Psoas muscle (tissue), 8 donors: ENCODE measurements around the gene NME4. TPM values are rescaled to one million over a fixed set of nuclear protein-coding genes. Genes with fewer than 3 reads are reported as not detected.
"Not testable (repeated sequence)": the region's sequence is repeated elsewhere in the genome, so short reads cannot be mapped to it uniquely, and the experiment has no call there.

Experiments used
- ATAC-seq, 4 donors: fragments of 200-7000 bp; cut with Tn5 transposase; one replicate each; pipeline ENCODE4 v1.9.1; 2020; ENCODE audit warnings: moderate library complexity in 3 of 4, mild to moderate bottlenecking in 2 of 4
- DNase-seq, 2 donors: peaks; one replicate each; pipeline ENCODE4 v3.0.0-alpha.2; 2020
- H3K27ac ChIP-seq: fragments of 200-600 bp; one replicate; pipeline ENCODE4 v1.8.0; 2022
- H3K27me3 ChIP-seq, 3 donors: fragments of 200-600 bp in 1 of 3; one replicate each; pipeline versions ENCODE4 v1.6.1 to v1.8.0; 2013 to 2022; ENCODE audit warnings: low read length in 2 of 3, mild to moderate bottlenecking in 2 of 3, moderate library complexity in 1 of 3; ENCODE audit not compliant: insufficient read depth in 3 of 3
- H3K36me3 ChIP-seq, 2 donors: fragments of 200-600 bp in 1 of 2; one replicate each; pipeline versions ENCODE4 v1.6.1 to v1.8.0; 2013 to 2022; ENCODE audit warnings: low read depth in 1 of 2, mild to moderate bottlenecking in 1 of 2, moderate library complexity in 1 of 2; ENCODE audit not compliant: insufficient read depth in 1 of 2
- H3K4me1 ChIP-seq: fragments of 200-600 bp; one replicate; pipeline ENCODE4 v1.8.0; 2022
- H3K4me3 ChIP-seq: fragments of 200-600 bp; one replicate; pipeline ENCODE4 v1.8.0; 2022; ENCODE audit warnings: mild to moderate bottlenecking
- H3K9me3 ChIP-seq: fragments of 200-600 bp; one replicate; pipeline ENCODE4 v1.8.0; 2022
- CTCF ChIP-seq: fragments of 200-600 bp; IDR thresholded peaks from one replicate; pipeline ENCODE4 v1.8.0; 2022; ENCODE audit warnings: antibody characterized with exemption
- WGBS, 3 donors: extraction: QIAGEN DNeasy Blood & Tissue Kit; methylation state at CpG; one replicate each; pipeline versions ENCODE4 v1.1.6 to v1.1.7; 2013; 5-methylcytosine and 5-hydroxymethylcytosine counted together
- intact Hi-C, 2 donors: fragments of 100-400 bp; cut with DNase I; formaldehyde crosslinking; loops; one replicate each; pipeline versions ENCODE4 v1.11.0 to v1.14.2; 2022
- long read RNA-seq, 2 donors: library from polyadenylated mRNA; unstranded; transcript quantifications; one replicate each; pipeline ENCODE4 v2.0.0, GENCODE V29; 2021
- polyA plus RNA-seq, 3 donors: library from polyadenylated mRNA; stranded (reverse); fragments of 200-250 nt; gene quantifications; one replicate each; pipeline ENCODE4 v1.2.3, GENCODE V29; 2013
- total RNA-seq, 4 donors: library from RNA; stranded (reverse); fragmentation: NEBNext Ultra II Directional in 2 of 4; extraction: Animal tissue kit (Norgen Biotek cat#: 25700) in 2 of 4; gene quantifications; one replicate each; pipeline versions ENCODE4 v1.2.1 to v1.2.4, GENCODE V29; 2021 to 2023
- donor health status: healthy with polysubstance abuse.
- donor health status: DM: no; HTN: no; CAD: no; lungs with moderate emphysema.
- donor health status: Bipolar disorder and iron deficiency.
- donor health status: healthy.
- donor health status: DM: yes; HTN: yes; CAD: no.
- donor health status: DM: no; HTN: no; CAD: no.
- donor health status: DM: no; HTN: no; CAD: no.
- donor health status: DM: yes; HTN: yes; CAD: no.

NME4 gene
- total RNA-seq (10 to 100 TPM; 19.5 to 39.7 (median 29.6) TPM), polyA plus RNA-seq (10 to 100 TPM; 16.0 to 30.7 (median 22.7) TPM)
- long read RNA-seq, donor 1, transcript NME4-201 (5 exons, 995 nt) = major isoform, 8 of 19 reads
- long read RNA-seq, donor 1, partial matches to known transcripts = 6 of 19 reads
- long read RNA-seq, donor 1, other reads (novel, unspliced or antisense) = 1 of 19 reads
- long read RNA-seq, donor 2, partial matches to known transcripts = 1 of 10 reads
- long read RNA-seq, donor 2, other reads (novel, unspliced or antisense) = 2 of 10 reads

GRCh38 chr16:397135-397661 is at the start of gene NME4:
TSS of gene NME4 (plus strand) at chr16:397199. CDS start at chr16:397223, 24 bp downstream.
- Histone ChIP-seq H3K36me3 (peaks cover 0 to 3% of the 10 kb centered on the region in 2 donors), H3K27ac (peak within 1 kb of the TSS; percentile 73), H3K9me3 (no peaks in the 10 kb centered on the region), H3K4me1 (peaks cover 18% of the 10 kb centered on the region), H3K27me3 (no peaks in the 10 kb centered on the region), H3K4me3 (peak within 1 kb of the TSS; percentile 71)
- no peak for ATAC-seq
- no peak for TF ChIP-seq CTCF
- WGBS, 3 donors = 0 to 1% (median 1%) methylated on average over 27 to 72 of the region's 75 CpGs
- DNase-seq = no peak
- intact Hi-C loops = loop anchor here in 1 of 2 donors (5.0 kb wide), 1 partner anchor 130 kb away; the partner anchor contains the start of gene CAPN15

- no peaks in the 10 kb centered on the region for H3K27me3 ChIP-seq
- H3K4me1 ChIP-seq = peaks cover 7% of the 10 kb centered on the region
- H3K4me3 ChIP-seq = no peak overlapping the region
- intact Hi-C loops = no loop called here
- no peak for ATAC-seq
- H3K36me3 ChIP-seq = peaks cover 0 to 34% of the 10 kb centered on the region in 2 donors
- no peak for DNase-seq
- TF ChIP-seq CTCF = no peak
- no peaks in the 10 kb centered on the region for H3K9me3 ChIP-seq
- H3K27ac ChIP-seq = no peak overlapping the region
- 92 to 94% (median 94%) methylated on average over 6 of the region's 6 CpGs for WGBS, 3 donors
Observed at GRCh38 chr16:347203-347602, 49.8 kb upstream of the NME4 start.

GRCh38 chr16:348495-348894 is 48.5 kb upstream of the NME4 start:
- H3K9me3 ChIP-seq, intact Hi-C loops, H3K4me3 ChIP-seq, DNase-seq, ATAC-seq, H3K27ac ChIP-seq, H3K27me3 ChIP-seq: not testable (repeated sequence)
- 93 to 97% (median 93%) methylated on average over 9 to 10 of the region's 10 CpGs for WGBS, 3 donors
- Histone ChIP-seq H3K36me3 (peaks cover 0 to 34% of the 10 kb centered on the region in 2 donors), H3K4me1 (peaks cover 11% of the 10 kb centered on the region)

- no peak overlapping the region for H3K4me3 ChIP-seq
- no peak for ATAC-seq
- intact Hi-C loops = no loop called here
- DNase-seq = no peak
- no peaks in the 10 kb centered on the region for H3K27me3 ChIP-seq
- peaks cover 0 to 34% of the 10 kb centered on the region in 2 donors for H3K36me3 ChIP-seq
- peaks cover 11% of the 10 kb centered on the region for H3K4me1 ChIP-seq
- H3K9me3 ChIP-seq = no peaks in the 10 kb centered on the region
- WGBS, 3 donors = 87 to 92% (median 89%) methylated on average over 7 of the region's 7 CpGs
- no peak for TF ChIP-seq CTCF
- H3K27ac ChIP-seq = no peak overlapping the region
Observed at GRCh38 chr16:349211-349610, 47.8 kb upstream of the NME4 start.

- TF ChIP-seq CTCF = no peak
- 66 to 75% (median 70%) methylated on average over 8 of the region's 8 CpGs for WGBS, 3 donors
- ATAC-seq (no peak), DNase-seq (no peak)
- intact Hi-C loops = loop anchor here in 1 of 2 donors (5.0 to 10.0 kb wide), 2 partner anchors 123 to 145 kb away; partner anchors contain the start of gene LUC7L
- Histone ChIP-seq H3K36me3 (peaks cover 0 to 27% of the 10 kb centered on the region in 2 donors), H3K27ac (no peak overlapping the region), H3K4me1 (peaks cover 11% of the 10 kb centered on the region), H3K27me3 (no peaks in the 10 kb centered on the region), H3K9me3 (no peaks in the 10 kb centered on the region), H3K4me3 (no peak overlapping the region)
Observed at GRCh38 chr16:350203-350602, 46.8 kb upstream of the NME4 start.
